HepG2 (cell line): ENCODE measurements around the gene RIMBP2. TPM values are rescaled to one million over a fixed set of nuclear protein-coding genes. Genes with fewer than 3 reads are reported as not detected.

ENCODE experiments used
- ATAC-seq: fragments of 200-7000 bp; cut with Tn5 transposase; 3 replicates; pipeline ENCODE4 v1.9.1; 2020; ENCODE audit warnings: mild to moderate bottlenecking, moderate library complexity
- BruUV-seq: library from RNA; stranded (reverse); fragments of 400-500 nt; replicated peaks from 2 replicates; lab custom pipeline; 2021; lab: Mats Ljungman, UMichigan
- CTCF ChIA-PET: fragments of 300-600 bp; formaldehyde crosslinking; extraction: SDS; loops from one replicate; lab custom pipeline; 2021; ENCODE audit warnings: low total read pairs, inconsistent platforms, low intra/inter-chr PET ratio; lab: Yijun Ruan, JAX
- POLR2A ChIA-PET: fragments of 350-600 bp; sonication (Branson Sonifier 250); formaldehyde crosslinking; loops from one replicate; lab custom pipeline; 2020; ENCODE audit warnings: antibody characterized with exemption, inconsistent platforms; lab: Yijun Ruan, JAX
- DNase-seq: peaks from one replicate; pipeline ENCODE4 v3.0.0-alpha.2; 2015; ENCODE audit warnings: low spot score
- FAIRE-seq: peaks from 3 replicates; lab custom pipeline; 2011; peaks lifted over from hg19 to GRCh38; lab: Jason Lieb, UNC
- H2AFZ ChIP-seq: one replicate; pipeline ENCODE4 v1.6.1; 2011; ENCODE audit warnings: low read length, inconsistent platforms
- H3K27ac ChIP-seq: fragments of 300-600 bp; 3 replicates; pipeline ENCODE4 v1.8.0; 2011; ENCODE audit warnings: mixed run types, mild to moderate bottlenecking, mixed read lengths, low read length, inconsistent platforms; ENCODE audit not compliant: insufficient read depth; ENCODE audit errors: extremely low read length
- H3K27me3 ChIP-seq, 2 experiments: fragments of 200-600 bp in 1 of 2; 2 replicates in 1 of 2; 3 replicates in 1 of 2; pipeline versions ENCODE4 v1.6.0 to v1.8.0; 2011; ENCODE audit warnings: low read length in 2 of 2, mild to moderate bottlenecking in 2 of 2, moderate library complexity in 2 of 2, inconsistent platforms in 1 of 2; ENCODE audit not compliant: insufficient read depth in 2 of 2, control insufficient read depth in 1 of 2
- H3K36me3 ChIP-seq, 2 experiments: fragments of 200-600 bp in 1 of 2; replicated peaks in 1 of 2; 2 replicates in 1 of 2; 3 replicates in 1 of 2; pipeline versions ENCODE4 v1.5.1 to v1.8.0; 2011; ENCODE audit warnings: low read length in 2 of 2, inconsistent platforms in 1 of 2; ENCODE audit not compliant: insufficient read depth in 2 of 2, control insufficient read depth in 1 of 2
- H3K4me1 ChIP-seq: 2 replicates; pipeline ENCODE4 v1.5.1; 2012; ENCODE audit warnings: low read length, inconsistent platforms; ENCODE audit not compliant: insufficient read depth
- H3K4me2 ChIP-seq: 2 replicates; pipeline ENCODE4 v1.6.0; 2011; ENCODE audit warnings: low read depth, low read length, inconsistent platforms
- H3K4me3 ChIP-seq, 3 experiments: fragments of 200-600 bp in 1 of 3; sonication (generic), shearing (Covaris generic) in 1 of 3; replicated peaks in 1 of 3; 2 replicates each; pipeline ENCODE4 v1.5.1; 2011 to 2016; ENCODE audit warnings: low read length in 3 of 3, inconsistent platforms in 2 of 3, low read depth in 2 of 3, mild to moderate bottlenecking in 2 of 3, control low read depth in 1 of 3, mixed read lengths in 1 of 3; ENCODE audit not compliant: insufficient read depth in 1 of 3
- H3K79me2 ChIP-seq: one replicate; pipeline ENCODE4 v1.6.1; 2011; ENCODE audit warnings: low read length, inconsistent platforms; ENCODE audit not compliant: insufficient read depth
- H3K9ac ChIP-seq: 2 replicates; pipeline ENCODE4 v1.6.0; 2011; ENCODE audit warnings: mild to moderate bottlenecking, low read depth, low read length, inconsistent platforms; ENCODE audit not compliant: insufficient read depth
- H3K9me3 ChIP-seq: 2 replicates; pipeline ENCODE4 v1.5.1; 2012; ENCODE audit warnings: mild to moderate bottlenecking, low read length
- H4K20me1 ChIP-seq: 2 replicates; pipeline ENCODE4 v1.6.0; 2011; ENCODE audit warnings: inconsistent platforms, mild to moderate bottlenecking, low read length, moderate library complexity; ENCODE audit not compliant: insufficient read depth
- FOXK1 ChIP-seq: sonication (generic); formaldehyde crosslinking; IDR thresholded peaks from 2 replicates; pipeline ENCODE4 v1.4.0; 2020; ENCODE audit warnings: low read depth, missing genetic modification reagents, borderline replicate concordance
- HDAC1 ChIP-seq: sonication (generic); formaldehyde crosslinking; IDR thresholded peaks from 2 replicates; pipeline ENCODE4 v1.5.1; 2020; ENCODE audit warnings: mild to moderate bottlenecking, missing genetic modification reagents
- SNAPC2 ChIP-seq: sonication (generic); formaldehyde crosslinking; IDR thresholded peaks from 2 replicates; pipeline ENCODE4 v1.8.1; 2022; ENCODE audit warnings: mild to moderate bottlenecking, missing genetic modification reagents
- ZFP41 ChIP-seq: sonication (generic); formaldehyde crosslinking; IDR thresholded peaks from 2 replicates; pipeline ENCODE4 v1.4.0; 2020; ENCODE audit warnings: mild to moderate bottlenecking, missing genetic modification reagents, borderline replicate concordance
- ZNF430 ChIP-seq: sonication (generic); formaldehyde crosslinking; IDR thresholded peaks from 2 replicates; pipeline ENCODE4 v1.9.0; 2021; ENCODE audit warnings: mild to moderate bottlenecking, missing genetic modification reagents
- ZNF501 ChIP-seq: sonication (generic); formaldehyde crosslinking; IDR thresholded peaks from 2 replicates; pipeline ENCODE4 v1.5.1; 2020; ENCODE audit warnings: mild to moderate bottlenecking, moderate library complexity, missing genetic modification reagents
- ZNF687 ChIP-seq: sonication (generic); formaldehyde crosslinking; IDR thresholded peaks from 2 replicates; pipeline ENCODE4 v1.5.1; 2020; ENCODE audit warnings: mild to moderate bottlenecking, missing genetic modification reagents, moderate library complexity
- WGBS: methylation state at CpG from one replicate; pipeline ENCODE4 v1.1.6; 2017; ENCODE audit warnings: low lambda C conversion rate; 5-methylcytosine and 5-hydroxymethylcytosine counted together
- in situ Hi-C: cut with HindIII; loops from 2 replicates; pipeline ENCODE4 v1.10.0; 2017; ENCODE audit warnings: low pct_unique_long_range_greater_than_20kb; ENCODE audit not compliant: extremely low pct_ligation_motif_present
- intact Hi-C: fragments of 100-400 bp; cut with micrococcal nuclease; formaldehyde crosslinking; loops from one replicate; pipeline ENCODE4 v1.10.0; 2022; ENCODE audit not compliant: unreplicated experiment
- polyA plus RNA-seq, 8 experiments: library from polyadenylated mRNA; depleted of rRNA in 3 of 8; stranded (reverse) in 7 of 8; unstranded in 1 of 8; fragments of >200 nt; fragmentation: Illumina TruSeq in 4 of 8; extraction: Trizol in 4 of 8; gene quantifications; 2 replicates each; pipeline versions ENCODE4 v1.2.1 to v1.2.3, GENCODE V29; 2011 to 2016; ENCODE audit warnings: low read depth in 4 of 8, missing spikeins in 1 of 8, mixed read lengths in 1 of 8; ENCODE audit not compliant: insufficient read depth in 1 of 8
- total RNA-seq, 5 experiments: library from RNA; depleted of rRNA; stranded (reverse); fragments of >200 nt; fragmentation: Illumina TruSeq; extraction: Trizol; gene quantifications; 2 replicates each; pipeline ENCODE4 v1.2.3, GENCODE V29; 2016; ENCODE audit warnings: low read depth in 1 of 5
- TF ChIP-seq, protein P1 (sequence below): conservative IDR thresholded peaks from 2 replicates; pipeline ENCODE4 v1.6.1; 2018; ENCODE audit warnings: missing genetic modification reagents
- TF ChIP-seq, protein P2 (sequence below): IDR thresholded peaks from 2 replicates; pipeline ENCODE4 v1.6.1; 2016; ENCODE audit warnings: mild to moderate bottlenecking, missing biosample characterization, missing genetic modification reagents
- TF ChIP-seq, protein P3 (sequence below): sonication (generic); formaldehyde crosslinking; IDR thresholded peaks from 2 replicates; pipeline ENCODE4 v1.4.0; 2020; ENCODE audit warnings: missing genetic modification reagents, low read depth, mild to moderate bottlenecking, borderline replicate concordance

RIMBP2 gene
- total and polyA plus RNA-seq, 2 of the 13 experiments (the other 11 are each of a cell fraction or from before 2014, with no cell fraction given): 0.03 TPM; not detected in 1

- Histone ChIP-seq H3K4me3 (no peak overlapping the region), H3K27me3 (peaks cover 2 to 30% of the 10 kb centered on the region in 2 experiments), H3K36me3 (no peaks in the 10 kb centered on the region), H3K9me3 (no peaks in the 10 kb centered on the region), H3K4me2 (no peak overlapping the region), H3K9ac (no peak overlapping the region), H3K27ac (no peak overlapping the region), H2AFZ (no peak overlapping the region), H4K20me1 (no peaks in the 10 kb centered on the region), H3K79me2 (no peaks in the 10 kb centered on the region), H3K4me1 (no peaks in the 10 kb centered on the region)
- ChIA-PET POLR2A (no interaction called here), CTCF (no interaction called here)
- intact Hi-C loops (no loop called here), in situ Hi-C loops (no loop called here)
- TF ChIP-seq HDAC1 (no peak), ZNF430 (CRISPR knock-in tag) (no peak), ZFP41 (no peak), FOXK1 (CRISPR knock-in tag) (no peak), ZNF687 (CRISPR knock-in tag) (no peak), ZNF501 (CRISPR knock-in tag) (no peak), SNAPC2 (CRISPR knock-in tag) (no peak)
- TF ChIP-seq, protein P1, sequence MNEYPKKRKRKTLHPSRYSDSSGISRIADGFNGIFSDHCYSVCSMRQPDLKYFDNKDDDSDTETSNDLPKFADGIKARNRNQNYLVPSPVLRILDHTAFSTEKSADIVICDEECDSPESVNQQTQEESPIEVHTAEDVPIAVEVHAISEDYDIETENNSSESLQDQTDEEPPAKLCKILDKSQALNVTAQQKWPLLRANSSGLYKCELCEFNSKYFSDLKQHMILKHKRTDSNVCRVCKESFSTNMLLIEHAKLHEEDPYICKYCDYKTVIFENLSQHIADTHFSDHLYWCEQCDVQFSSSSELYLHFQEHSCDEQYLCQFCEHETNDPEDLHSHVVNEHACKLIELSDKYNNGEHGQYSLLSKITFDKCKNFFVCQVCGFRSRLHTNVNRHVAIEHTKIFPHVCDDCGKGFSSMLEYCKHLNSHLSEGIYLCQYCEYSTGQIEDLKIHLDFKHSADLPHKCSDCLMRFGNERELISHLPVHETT: no peak
- TF ChIP-seq, protein P2, sequence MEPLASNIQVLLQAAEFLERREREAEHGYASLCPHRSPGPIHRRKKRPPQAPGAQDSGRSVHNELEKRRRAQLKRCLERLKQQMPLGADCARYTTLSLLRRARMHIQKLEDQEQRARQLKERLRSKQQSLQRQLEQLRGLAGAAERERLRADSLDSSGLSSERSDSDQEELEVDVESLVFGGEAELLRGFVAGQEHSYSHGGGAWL: no peak
- TF ChIP-seq, protein P3, sequence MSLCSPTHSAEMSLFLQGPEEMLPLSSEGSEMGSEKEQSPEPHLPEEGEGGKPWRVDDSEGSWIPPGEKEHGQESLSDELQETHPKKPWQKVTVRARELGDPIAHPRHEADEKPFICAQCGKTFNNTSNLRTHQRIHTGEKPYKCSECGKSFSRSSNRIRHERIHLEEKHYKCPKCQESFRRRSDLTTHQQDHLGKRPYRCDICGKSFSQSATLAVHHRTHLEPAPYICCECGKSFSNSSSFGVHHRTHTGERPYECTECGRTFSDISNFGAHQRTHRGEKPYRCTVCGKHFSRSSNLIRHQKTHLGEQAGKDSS (CRISPR knock-in tag): no peak
- DNase-seq (no peak), FAIRE-seq (no peak), ATAC-seq (no peak)
- WGBS: 63% methylated on average over 15 of the region's 22 CpGs
- BruUV-seq: no TSS peak
Observed at GRCh38 chr12:130485291-130486145, 230.6 kb downstream of the RIMBP2 start.
